HepG2 (cell line): Measurements from ENCODE around the gene SUPT6H. TPM values are rescaled to one million over a fixed set of nuclear protein-coding genes. Genes with fewer than 3 reads are reported as not detected.

Experiments
- ATAC-seq: fragments of 200-7000 bp; cut with Tn5 transposase; 3 replicates; pipeline ENCODE4 v1.9.1; 2020; ENCODE audit warnings: mild to moderate bottlenecking, moderate library complexity
- BruUV-seq: library from RNA; stranded (reverse); fragments of 400-500 nt; replicated peaks from 2 replicates; lab custom pipeline; 2021; lab: Mats Ljungman, UMichigan
- CTCF ChIA-PET: fragments of 300-600 bp; formaldehyde crosslinking; extraction: SDS; loops from one replicate; lab custom pipeline; 2021; ENCODE audit warnings: low total read pairs, inconsistent platforms, low intra/inter-chr PET ratio; lab: Yijun Ruan, JAX
- POLR2A ChIA-PET: fragments of 350-600 bp; sonication (Branson Sonifier 250); formaldehyde crosslinking; loops from one replicate; lab custom pipeline; 2020; ENCODE audit warnings: antibody characterized with exemption, inconsistent platforms; lab: Yijun Ruan, JAX
- DNase-seq: peaks from one replicate; pipeline ENCODE4 v3.0.0-alpha.2; 2015; ENCODE audit warnings: low spot score
- FAIRE-seq: peaks from 3 replicates; lab custom pipeline; 2011; peaks lifted over from hg19 to GRCh38; lab: Jason Lieb, UNC
- H2AFZ ChIP-seq: one replicate; pipeline ENCODE4 v1.6.1; 2011; ENCODE audit warnings: low read length, inconsistent platforms
- H3K27ac ChIP-seq: fragments of 300-600 bp; 3 replicates; pipeline ENCODE4 v1.8.0; 2011; ENCODE audit warnings: mixed run types, mild to moderate bottlenecking, mixed read lengths, low read length, inconsistent platforms; ENCODE audit not compliant: insufficient read depth; ENCODE audit errors: extremely low read length
- H3K27me3 ChIP-seq, 2 experiments: fragments of 200-600 bp in 1 of 2; 2 replicates in 1 of 2; 3 replicates in 1 of 2; pipeline versions ENCODE4 v1.6.0 to v1.8.0; 2011; ENCODE audit warnings: low read length in 2 of 2, mild to moderate bottlenecking in 2 of 2, moderate library complexity in 2 of 2, inconsistent platforms in 1 of 2; ENCODE audit not compliant: insufficient read depth in 2 of 2, control insufficient read depth in 1 of 2
- H3K36me3 ChIP-seq, 2 experiments: fragments of 200-600 bp in 1 of 2; replicated peaks in 1 of 2; 2 replicates in 1 of 2; 3 replicates in 1 of 2; pipeline versions ENCODE4 v1.5.1 to v1.8.0; 2011; ENCODE audit warnings: low read length in 2 of 2, inconsistent platforms in 1 of 2; ENCODE audit not compliant: insufficient read depth in 2 of 2, control insufficient read depth in 1 of 2
- H3K4me1 ChIP-seq: 2 replicates; pipeline ENCODE4 v1.5.1; 2012; ENCODE audit warnings: low read length, inconsistent platforms; ENCODE audit not compliant: insufficient read depth
- H3K4me2 ChIP-seq: 2 replicates; pipeline ENCODE4 v1.6.0; 2011; ENCODE audit warnings: low read depth, low read length, inconsistent platforms
- H3K4me3 ChIP-seq, 3 experiments: fragments of 200-600 bp in 1 of 3; sonication (generic), shearing (Covaris generic) in 1 of 3; replicated peaks in 1 of 3; 2 replicates each; pipeline ENCODE4 v1.5.1; 2011 to 2016; ENCODE audit warnings: low read length in 3 of 3, inconsistent platforms in 2 of 3, low read depth in 2 of 3, mild to moderate bottlenecking in 2 of 3, control low read depth in 1 of 3, mixed read lengths in 1 of 3; ENCODE audit not compliant: insufficient read depth in 1 of 3
- H3K79me2 ChIP-seq: one replicate; pipeline ENCODE4 v1.6.1; 2011; ENCODE audit warnings: low read length, inconsistent platforms; ENCODE audit not compliant: insufficient read depth
- H3K9ac ChIP-seq: 2 replicates; pipeline ENCODE4 v1.6.0; 2011; ENCODE audit warnings: mild to moderate bottlenecking, low read depth, low read length, inconsistent platforms; ENCODE audit not compliant: insufficient read depth
- H3K9me3 ChIP-seq: 2 replicates; pipeline ENCODE4 v1.5.1; 2012; ENCODE audit warnings: mild to moderate bottlenecking, low read length
- H4K20me1 ChIP-seq: 2 replicates; pipeline ENCODE4 v1.6.0; 2011; ENCODE audit warnings: inconsistent platforms, mild to moderate bottlenecking, low read length, moderate library complexity; ENCODE audit not compliant: insufficient read depth
- AGO1 ChIP-seq: fragments of 200-400 bp; formaldehyde crosslinking; IDR thresholded peaks from 2 replicates; pipeline ENCODE4 v1.6.1; 2017; ENCODE audit warnings: mild to moderate bottlenecking, low read depth, low read length, moderate library complexity; ENCODE audit not compliant: poor library complexity, severe bottlenecking
- ATRX ChIP-seq: sonication (generic); formaldehyde crosslinking; IDR thresholded peaks from 2 replicates; pipeline ENCODE4 v1.4.0; 2020; ENCODE audit warnings: missing genetic modification reagents, borderline replicate concordance
- CHCHD3 ChIP-seq: sonication (generic); formaldehyde crosslinking; IDR thresholded peaks from 2 replicates; pipeline ENCODE4 v1.8.0; 2022; ENCODE audit warnings: mild to moderate bottlenecking, missing genetic modification reagents, moderate library complexity
- HBP1 ChIP-seq: IDR thresholded peaks from 2 replicates; pipeline ENCODE4 v1.6.1; 2016; ENCODE audit warnings: low read depth, control low read depth
- IKZF1 ChIP-seq: fragments of 450-650 bp; IDR thresholded peaks from 2 replicates; pipeline ENCODE4 v1.7.1; 2016
- MTF1 ChIP-seq: sonication (generic); formaldehyde crosslinking; IDR thresholded peaks from 2 replicates; pipeline ENCODE4 v1.5.0; 2020; ENCODE audit warnings: missing genetic modification reagents
- NR3C1 ChIP-seq: sonication (generic); formaldehyde crosslinking; IDR thresholded peaks from 2 replicates; pipeline ENCODE4 v1.4.0; 2020; ENCODE audit warnings: missing genetic modification reagents
- PBX2 ChIP-seq: IDR thresholded peaks from 2 replicates; pipeline ENCODE4 v1.6.1; 2016; ENCODE audit warnings: control low read depth
- RXRA ChIP-seq: sonication (generic); formaldehyde crosslinking; IDR thresholded peaks from 2 replicates; pipeline ENCODE4 v1.5.1; 2020; ENCODE audit warnings: missing genetic modification reagents
- TOPORS ChIP-seq: sonication (generic); formaldehyde crosslinking; IDR thresholded peaks from 2 replicates; pipeline ENCODE4 v1.8.0; 2023; ENCODE audit warnings: mild to moderate bottlenecking, missing genetic modification reagents
- TSC22D2 ChIP-seq: sonication (generic); formaldehyde crosslinking; IDR thresholded peaks from 2 replicates; pipeline ENCODE4 v1.5.1; 2020; ENCODE audit warnings: missing genetic modification reagents, mild to moderate bottlenecking, borderline replicate concordance
- ZBTB3 ChIP-seq: sonication (generic); formaldehyde crosslinking; IDR thresholded peaks from 2 replicates; pipeline ENCODE4 v1.4.0; 2020; ENCODE audit warnings: low read depth, mild to moderate bottlenecking, moderate library complexity, missing genetic modification reagents, borderline replicate concordance
- ZFP36L2 ChIP-seq: sonication (generic); formaldehyde crosslinking; IDR thresholded peaks from 2 replicates; pipeline ENCODE4 v1.4.0; 2020; ENCODE audit warnings: missing genetic modification reagents
- ZNF10 ChIP-seq: sonication (generic); formaldehyde crosslinking; IDR thresholded peaks from 2 replicates; pipeline ENCODE4 v1.4.0; 2020; ENCODE audit warnings: mild to moderate bottlenecking, low read depth, missing genetic modification reagents, borderline replicate concordance
- ZNF570 ChIP-seq: sonication (generic); formaldehyde crosslinking; IDR thresholded peaks from 2 replicates; pipeline ENCODE4 v1.4.0; 2020; ENCODE audit warnings: mild to moderate bottlenecking, missing genetic modification reagents, borderline replicate concordance
- ZNF766 ChIP-seq: sonication (generic); formaldehyde crosslinking; IDR thresholded peaks from 2 replicates; pipeline ENCODE4 v1.5.0; 2020; ENCODE audit warnings: missing genetic modification reagents, borderline replicate concordance
- ZZZ3 ChIP-seq: sonication (generic); formaldehyde crosslinking; IDR thresholded peaks from 2 replicates; pipeline ENCODE4 v1.4.0; 2020; ENCODE audit warnings: missing genetic modification reagents, mild to moderate bottlenecking, borderline replicate concordance
- WGBS: methylation state at CpG from one replicate; pipeline ENCODE4 v1.1.6; 2017; ENCODE audit warnings: low lambda C conversion rate; 5-methylcytosine and 5-hydroxymethylcytosine counted together
- in situ Hi-C: cut with HindIII; loops from 2 replicates; pipeline ENCODE4 v1.10.0; 2017; ENCODE audit warnings: low pct_unique_long_range_greater_than_20kb; ENCODE audit not compliant: extremely low pct_ligation_motif_present
- intact Hi-C: fragments of 100-400 bp; cut with micrococcal nuclease; formaldehyde crosslinking; loops from one replicate; pipeline ENCODE4 v1.10.0; 2022; ENCODE audit not compliant: unreplicated experiment
- polyA plus RNA-seq, 8 experiments: library from polyadenylated mRNA; depleted of rRNA in 3 of 8; stranded (reverse) in 7 of 8; unstranded in 1 of 8; fragments of >200 nt; fragmentation: Illumina TruSeq in 4 of 8; extraction: Trizol in 4 of 8; gene quantifications; 2 replicates each; pipeline versions ENCODE4 v1.2.1 to v1.2.3, GENCODE V29; 2011 to 2016; ENCODE audit warnings: low read depth in 4 of 8, missing spikeins in 1 of 8, mixed read lengths in 1 of 8; ENCODE audit not compliant: insufficient read depth in 1 of 8
- total RNA-seq, 5 experiments: library from RNA; depleted of rRNA; stranded (reverse); fragments of >200 nt; fragmentation: Illumina TruSeq; extraction: Trizol; gene quantifications; 2 replicates each; pipeline ENCODE4 v1.2.3, GENCODE V29; 2016; ENCODE audit warnings: low read depth in 1 of 5
- TF ChIP-seq, protein P1 (sequence below): sonication (generic); formaldehyde crosslinking; IDR thresholded peaks from 2 replicates; pipeline ENCODE4 v1.5.0; 2020; ENCODE audit warnings: missing genetic modification reagents
- TF ChIP-seq, protein P2 (sequence below): sonication (generic); formaldehyde crosslinking; conservative IDR thresholded peaks from 2 replicates; pipeline ENCODE4 v1.5.0; 2020; ENCODE audit warnings: missing genetic modification reagents
- TF ChIP-seq, protein P3 (sequence below): IDR thresholded peaks from 2 replicates; pipeline ENCODE4 v1.6.1; 2016

SUPT6H gene
- total and polyA plus RNA-seq, 2 of the 13 experiments (the other 11 are each of a cell fraction or from before 2014, with no cell fraction given), result 32.7 to 39.9 TPM

DNA sequence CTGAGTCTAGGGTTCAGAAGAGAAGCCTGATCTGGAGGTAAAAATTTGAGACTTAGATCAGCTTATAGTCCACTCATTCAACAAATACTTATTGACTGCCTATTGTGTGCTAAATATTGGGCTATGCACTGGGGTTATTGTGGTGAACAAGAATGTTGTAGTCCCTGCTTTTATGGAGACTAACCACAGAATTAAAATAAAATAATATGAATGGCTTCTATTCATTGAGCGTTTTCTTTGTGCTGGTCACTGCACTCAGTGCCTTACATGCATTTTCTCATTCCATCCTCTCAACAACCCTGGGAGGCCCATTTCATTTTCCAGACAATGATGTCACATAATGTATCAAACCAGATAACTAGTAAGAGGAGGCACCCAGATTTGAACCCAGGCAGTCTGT lies 71.3 kb downstream of the SUPT6H start:
- ChIA-PET CTCF (no interaction called here), POLR2A (interaction anchor here (0.7 kb wide), 1 partner anchor 12 kb away, joined by 3 read pairs; no protein-coding TSS in a partner anchor)
- no peak overlapping the region for H3K4me3 ChIP-seq
- no peak for DNase-seq
- no peak overlapping the region for H3K27ac ChIP-seq
- no peak overlapping the region for H3K4me2 ChIP-seq
- BruUV-seq, result no TSS peak
- H3K36me3 ChIP-seq, result peaks cover 0 to 11% of the 10 kb centered on the region in 2 experiments; a peak in 2 of 5 replicates
- ATAC-seq, result no peak
- intact Hi-C loops (no loop called here), in situ Hi-C loops (loop anchor here (25.0 kb wide), 1 partner anchor 379 kb away; no protein-coding TSS in a partner anchor)
- H3K9ac ChIP-seq, result no peak overlapping the region
- no peak overlapping the region for H2AFZ ChIP-seq
- H3K27me3 ChIP-seq, result no peaks in the 10 kb centered on the region
- H3K4me1 ChIP-seq, result peaks cover 10% of the 10 kb centered on the region
- 100% methylated on average over 1 of the region's 1 CpG for WGBS
- no peak for TF ChIP-seq MTF1 (CRISPR knock-in tag)
- TF ChIP-seq, protein P1, sequence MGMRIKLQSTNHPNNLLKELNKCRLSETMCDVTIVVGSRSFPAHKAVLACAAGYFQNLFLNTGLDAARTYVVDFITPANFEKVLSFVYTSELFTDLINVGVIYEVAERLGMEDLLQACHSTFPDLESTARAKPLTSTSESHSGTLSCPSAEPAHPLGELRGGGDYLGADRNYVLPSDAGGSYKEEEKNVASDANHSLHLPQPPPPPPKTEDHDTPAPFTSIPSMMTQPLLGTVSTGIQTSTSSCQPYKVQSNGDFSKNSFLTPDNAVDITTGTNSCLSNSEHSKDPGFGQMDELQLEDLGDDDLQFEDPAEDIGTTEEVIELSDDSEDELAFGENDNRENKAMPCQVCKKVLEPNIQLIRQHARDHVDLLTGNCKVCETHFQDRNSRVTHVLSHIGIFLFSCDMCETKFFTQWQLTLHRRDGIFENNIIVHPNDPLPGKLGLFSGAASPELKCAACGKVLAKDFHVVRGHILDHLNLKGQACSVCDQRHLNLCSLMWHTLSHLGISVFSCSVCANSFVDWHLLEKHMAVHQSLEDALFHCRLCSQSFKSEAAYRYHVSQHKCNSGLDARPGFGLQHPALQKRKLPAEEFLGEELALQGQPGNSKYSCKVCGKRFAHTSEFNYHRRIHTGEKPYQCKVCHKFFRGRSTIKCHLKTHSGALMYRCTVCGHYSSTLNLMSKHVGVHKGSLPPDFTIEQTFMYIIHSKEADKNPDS (CRISPR knock-in tag), result no peak
- no peak for TF ChIP-seq PBX2 (CRISPR knock-in tag)
- TF ChIP-seq, protein P2, sequence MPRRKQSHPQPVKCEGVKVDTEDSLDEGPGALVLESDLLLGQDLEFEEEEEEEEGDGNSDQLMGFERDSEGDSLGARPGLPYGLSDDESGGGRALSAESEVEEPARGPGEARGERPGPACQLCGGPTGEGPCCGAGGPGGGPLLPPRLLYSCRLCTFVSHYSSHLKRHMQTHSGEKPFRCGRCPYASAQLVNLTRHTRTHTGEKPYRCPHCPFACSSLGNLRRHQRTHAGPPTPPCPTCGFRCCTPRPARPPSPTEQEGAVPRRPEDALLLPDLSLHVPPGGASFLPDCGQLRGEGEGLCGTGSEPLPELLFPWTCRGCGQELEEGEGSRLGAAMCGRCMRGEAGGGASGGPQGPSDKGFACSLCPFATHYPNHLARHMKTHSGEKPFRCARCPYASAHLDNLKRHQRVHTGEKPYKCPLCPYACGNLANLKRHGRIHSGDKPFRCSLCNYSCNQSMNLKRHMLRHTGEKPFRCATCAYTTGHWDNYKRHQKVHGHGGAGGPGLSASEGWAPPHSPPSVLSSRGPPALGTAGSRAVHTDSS (CRISPR knock-in tag), result no peak
- no peak for TF ChIP-seq CHCHD3 (CRISPR knock-in tag)
- no peak for TF ChIP-seq IKZF1
- no peak for TF ChIP-seq ZNF766 (CRISPR knock-in tag)
- no peak for TF ChIP-seq TOPORS (CRISPR knock-in tag)
- TF ChIP-seq HBP1 (CRISPR knock-in tag), result no peak
- TF ChIP-seq RXRA, result no peak
- no peak for TF ChIP-seq ZZZ3 (CRISPR knock-in tag)
- TF ChIP-seq ZBTB3 (CRISPR knock-in tag), result no peak
- no peak for TF ChIP-seq NR3C1 (CRISPR knock-in tag)
- no peak for TF ChIP-seq TSC22D2 (CRISPR knock-in tag)
- no peak for TF ChIP-seq ATRX (CRISPR knock-in tag)
- no peak for TF ChIP-seq ZFP36L2 (CRISPR knock-in tag)
- no peak for TF ChIP-seq ZNF10 (CRISPR knock-in tag)
- TF ChIP-seq, protein P3, sequence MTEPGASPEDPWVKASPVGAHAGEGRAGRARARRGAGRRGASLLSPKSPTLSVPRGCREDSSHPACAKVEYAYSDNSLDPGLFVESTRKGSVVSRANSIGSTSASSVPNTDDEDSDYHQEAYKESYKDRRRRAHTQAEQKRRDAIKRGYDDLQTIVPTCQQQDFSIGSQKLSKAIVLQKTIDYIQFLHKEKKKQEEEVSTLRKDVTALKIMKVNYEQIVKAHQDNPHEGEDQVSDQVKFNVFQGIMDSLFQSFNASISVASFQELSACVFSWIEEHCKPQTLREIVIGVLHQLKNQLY, result no peak
- TF ChIP-seq ZNF570 (CRISPR knock-in tag), result no peak
- no peak for TF ChIP-seq AGO1
- H3K79me2 ChIP-seq, result no peaks in the 10 kb centered on the region
- H3K9me3 ChIP-seq, result no peaks in the 10 kb centered on the region
- no peak for FAIRE-seq
- no peaks in the 10 kb centered on the region for H4K20me1 ChIP-seq
